SH-SY5Y (cell line): ENCODE data around the gene UBXN4.

Experiments
- GATA2 ChIP-seq: IDR thresholded peaks from 2 replicates; pipeline ENCODE4 v1.6.1; 2011; ENCODE audit warnings: mild to moderate bottlenecking, low read depth, low read length
- GATA3 ChIP-seq: IDR thresholded peaks from 2 replicates; pipeline ENCODE4 v1.6.1; 2011; ENCODE audit warnings: low read depth, mild to moderate bottlenecking, low read length, moderate library complexity

UBXN4 gene

GRCh38 chr2:135791418-135792190 lies 49.9 kb downstream of the UBXN4 start:
- no peak for TF ChIP-seq GATA2
- TF ChIP-seq GATA3 = no peak

- TF ChIP-seq GATA2 (no peak), GATA3 (no peak)
Measured at GRCh38 chr2:135792401-135793150, 50.9 kb downstream of the UBXN4 start.

GRCh38 chr2:135796606-135797005 lies 55.0 kb downstream of the UBXN4 start:
- no peak for TF ChIP-seq GATA3
- TF ChIP-seq GATA2 = no peak

GRCh38 chr2:135797497-135798274 lies 56.0 kb downstream of the UBXN4 start:
- TF ChIP-seq GATA3 (no peak), GATA2 (no peak)

GRCh38 chr2:135798275-135798705 lies 56.6 kb downstream of the UBXN4 start:
- TF ChIP-seq GATA3 = no peak
- TF ChIP-seq GATA2 = no peak

GRCh38 chr2:135798762-135799161 lies 57.1 kb downstream of the UBXN4 start:
- TF ChIP-seq GATA2 = no peak
- no peak for TF ChIP-seq GATA3

- TF ChIP-seq GATA3 = no peak
- no peak for TF ChIP-seq GATA2
Measured at GRCh38 chr2:135799738-135800137, 58.1 kb downstream of the UBXN4 start.

- no peak for TF ChIP-seq GATA2
- TF ChIP-seq GATA3 = no peak
Measured at GRCh38 chr2:135800513-135801460, 59.1 kb downstream of the UBXN4 start.

- TF ChIP-seq GATA2 = no peak
- TF ChIP-seq GATA3 = no peak
Measured at GRCh38 chr2:135802350-135802749, 60.7 kb downstream of the UBXN4 start.

GRCh38 chr2:135803278-135803677 lies 61.6 kb downstream of the UBXN4 start:
- TF ChIP-seq GATA2 = no peak

GRCh38 chr2:135812907-135813511 lies 71.4 kb downstream of the UBXN4 start:
- TF ChIP-seq GATA2 (no peak), GATA3 (no peak)

- TF ChIP-seq GATA2 (no peak), GATA3 (no peak)
Measured at GRCh38 chr2:135815269-135815668, 73.6 kb downstream of the UBXN4 start.

- TF ChIP-seq GATA2 (no peak), GATA3 (no peak)
Measured at GRCh38 chr2:135817466-135817865, 75.8 kb downstream of the UBXN4 start.

GRCh38 chr2:135817951-135818350 lies 76.3 kb downstream of the UBXN4 start:
- TF ChIP-seq GATA3 (no peak), GATA2 (no peak)
